HG03103 (cell line): ENCODE results near the gene PEX11G.

Source experiments
- ATAC-seq: cut with Tn5 transposase; IDR thresholded peaks from one replicate; pipeline ENCODE4 v1.9.1; 2021; ENCODE audit warnings: low read depth; ENCODE audit not compliant: unreplicated experiment

PEX11G gene

DNA sequence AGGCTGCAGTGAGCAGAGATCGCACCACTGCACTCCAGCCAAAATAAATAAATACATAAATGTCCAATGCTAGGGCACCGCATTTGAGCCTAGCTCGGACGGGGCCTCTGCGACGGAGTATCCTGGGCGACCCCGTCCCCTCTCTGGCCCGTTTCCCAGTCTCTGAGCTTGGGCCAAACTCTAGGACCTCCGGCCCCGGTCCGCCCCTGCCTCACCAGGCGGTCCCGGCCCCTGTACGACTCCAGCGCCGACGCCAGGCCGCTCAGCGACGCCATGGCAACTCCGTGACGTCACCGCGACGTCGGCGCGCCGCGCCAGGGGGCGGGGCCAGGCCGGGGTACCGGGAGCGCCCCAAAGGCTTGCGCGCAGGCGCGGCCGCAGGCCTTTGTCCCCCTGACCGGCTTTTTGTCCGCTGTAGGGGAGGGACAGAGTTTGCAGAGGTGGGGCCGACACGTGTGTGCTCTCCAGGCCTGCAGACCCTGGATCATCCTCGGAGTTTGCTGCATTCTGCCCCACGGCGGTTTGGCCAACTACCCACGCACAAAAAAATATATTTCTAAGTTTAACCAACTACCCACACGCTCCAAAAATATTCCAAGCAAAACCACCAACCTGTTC is at the start of gene PEX11G:
TSS of gene PEX11G (minus strand) at position 300 of the 618 bp plus-strand sequence. CDS start at position 275, 25 bp downstream.
- no peak for ATAC-seq

DNA sequence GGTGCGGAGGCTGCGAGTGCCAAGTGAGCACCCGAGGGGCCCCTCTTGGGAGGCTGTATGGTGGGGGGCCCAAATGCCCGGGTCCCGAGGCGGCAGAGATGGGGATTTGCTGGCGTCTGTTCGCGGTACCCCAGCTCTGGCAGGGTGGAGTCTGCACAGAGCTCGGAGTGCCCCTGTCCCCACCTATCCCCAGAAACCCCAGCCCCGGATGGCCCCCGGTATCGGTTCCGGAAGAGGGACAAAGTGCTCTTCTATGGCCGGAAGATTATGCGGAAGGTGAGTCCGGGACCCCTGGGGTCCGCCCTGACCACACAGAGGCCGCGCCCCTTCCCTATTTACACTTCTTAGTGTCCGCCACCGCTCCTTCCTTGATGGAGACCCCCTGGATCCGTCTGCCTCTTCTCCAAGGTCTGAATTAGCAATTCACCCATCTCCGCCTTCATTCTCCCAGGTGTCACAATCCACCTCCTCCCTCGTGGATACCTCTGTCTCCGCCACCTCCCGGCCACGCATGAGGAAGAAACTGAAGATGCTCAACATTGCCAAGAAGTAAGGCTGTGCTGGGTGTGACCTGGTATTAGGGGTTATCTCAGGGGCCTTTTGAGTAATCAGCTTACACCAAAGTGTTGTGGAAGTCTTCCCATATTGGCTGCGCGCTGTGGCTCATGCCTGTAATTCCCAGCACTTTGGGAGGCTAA is 47.3 kb upstream of the PEX11G start:
- no peak for ATAC-seq

DNA sequence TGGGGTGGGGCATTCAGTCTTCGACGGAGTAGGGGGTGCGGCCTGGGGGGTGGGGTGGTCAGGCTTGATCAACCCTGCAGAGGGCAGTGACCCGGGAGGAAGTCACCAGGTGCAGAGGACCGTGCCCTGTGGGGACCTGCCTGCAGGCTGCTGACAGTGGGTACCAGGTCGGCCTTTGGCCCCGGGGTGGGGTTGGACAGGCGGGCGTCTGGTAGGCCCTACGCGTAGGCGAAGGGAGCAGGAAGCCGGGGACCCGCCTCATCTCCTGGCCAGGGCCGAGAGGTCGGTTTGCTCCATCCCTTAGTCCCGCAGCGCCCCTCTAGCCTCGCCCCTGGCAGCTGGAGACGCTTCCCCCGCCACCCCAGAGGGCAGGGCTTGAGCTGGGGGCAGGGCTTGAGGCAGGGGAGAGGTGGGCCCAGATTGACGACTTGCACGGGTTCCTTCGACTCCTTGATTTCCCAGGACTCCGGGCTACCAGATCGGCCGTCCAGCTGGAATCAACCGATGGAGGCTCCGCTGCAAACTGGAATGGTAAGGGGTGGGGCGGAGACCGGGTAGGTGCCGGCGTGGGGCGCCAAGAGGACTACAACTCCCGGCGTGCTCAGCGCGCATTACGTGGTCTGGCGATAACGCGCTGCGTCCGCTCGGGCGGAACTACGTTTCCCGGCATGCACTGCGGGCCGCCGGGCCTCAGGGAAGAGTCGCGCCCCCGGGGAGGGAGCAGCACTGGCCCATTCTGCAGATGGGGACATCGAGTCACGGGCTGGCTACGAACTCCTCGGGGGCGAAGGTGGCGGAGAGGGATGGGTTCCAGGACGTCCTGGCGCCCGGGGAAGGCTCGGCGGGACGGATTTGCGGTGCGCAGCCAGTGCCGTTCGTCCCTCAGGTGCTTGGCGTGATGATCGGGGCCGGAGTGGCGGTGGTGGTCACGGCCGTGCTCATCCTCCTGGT is 46.5 kb upstream of the PEX11G start, which contains the start of gene PNPLA6:
TSS of gene PNPLA6 (plus strand) at position 671 of the 951 bp plus-strand sequence. CDS start at position 743, 72 bp downstream.
- ATAC-seq = peak; percentile 55

DNA sequence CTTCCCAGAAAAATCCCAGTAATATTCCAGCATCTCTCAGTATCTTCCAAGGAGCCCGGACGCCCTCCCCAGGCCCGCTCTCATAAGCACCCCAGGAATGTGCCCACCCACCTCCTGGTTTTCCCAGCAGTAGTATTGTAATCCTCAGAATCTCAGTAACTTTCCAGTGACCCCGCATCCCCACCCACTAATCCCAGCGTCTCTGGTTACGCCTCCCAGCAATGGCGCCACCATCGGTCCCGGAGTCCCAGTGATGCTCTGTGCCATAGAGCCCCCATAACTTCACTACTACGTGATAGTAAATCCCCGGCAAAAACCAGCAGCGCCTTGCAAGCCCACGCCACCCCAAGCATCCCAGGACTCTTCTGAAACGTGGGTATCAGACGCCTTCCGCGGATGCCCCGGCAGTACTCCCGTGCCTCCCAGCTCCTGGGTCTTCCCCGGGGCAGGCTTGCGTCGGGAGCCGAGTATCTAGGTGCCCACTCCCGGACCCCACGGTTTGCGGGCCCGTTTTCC is 45.8 kb upstream of the PEX11G start:
- no peak for ATAC-seq

DNA sequence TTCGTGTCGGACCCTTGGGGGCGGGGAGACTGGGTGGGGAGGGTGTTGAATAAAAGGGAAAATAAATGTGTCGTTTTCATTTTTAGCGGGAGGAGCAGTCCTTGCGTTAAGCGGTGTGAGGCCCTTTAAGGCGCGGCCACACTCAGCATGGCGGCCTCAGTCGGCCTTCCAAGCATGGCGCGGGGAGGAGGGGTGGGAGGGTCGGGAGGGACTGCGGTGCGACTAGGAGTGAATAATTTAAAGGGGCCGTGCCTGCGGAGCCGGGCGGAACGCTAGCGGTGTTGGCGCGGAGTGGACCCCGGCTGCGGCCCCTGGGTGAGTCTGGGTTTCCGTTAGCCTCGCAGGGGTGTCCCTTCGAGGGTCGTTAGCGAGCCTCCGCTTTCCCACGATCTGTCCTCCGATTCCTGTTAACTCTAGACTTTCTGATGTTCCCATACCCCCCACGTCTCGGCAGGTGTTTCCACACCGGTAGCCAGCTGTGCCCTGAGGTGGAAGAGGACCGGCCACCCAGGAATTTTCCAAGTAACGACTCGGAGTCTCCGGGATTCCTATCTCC is 45.2 kb upstream of the PEX11G start:
- ATAC-seq = no peak

DNA sequence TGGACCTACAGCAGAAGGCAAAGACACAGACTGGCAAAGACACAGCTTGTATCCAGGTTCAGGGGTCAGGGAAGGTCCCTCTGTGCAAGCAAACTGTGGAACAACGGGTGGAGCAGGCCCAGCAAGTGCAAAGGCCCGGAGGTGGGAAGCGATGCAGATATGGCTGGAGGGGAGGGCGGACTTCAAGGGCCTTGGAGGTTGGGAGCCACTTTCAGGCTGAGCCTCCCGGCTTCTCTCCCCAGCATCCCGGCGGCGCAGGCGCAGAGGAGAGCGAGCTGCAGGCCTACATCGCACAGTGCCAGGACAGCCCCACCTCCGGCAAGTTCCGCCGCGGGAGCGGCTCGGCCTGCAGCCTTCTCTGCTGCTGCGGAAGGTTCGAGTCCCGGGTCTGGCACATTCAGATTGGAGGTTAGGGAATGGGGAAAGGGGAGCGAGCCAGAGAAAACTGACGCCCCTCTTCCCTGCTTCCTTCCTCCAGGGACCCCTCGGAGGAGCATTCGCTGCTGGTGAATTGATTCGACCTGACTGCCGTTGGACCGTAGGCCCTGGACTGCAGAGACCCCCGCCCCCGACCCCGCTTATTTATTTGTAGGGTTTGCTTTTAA is 44.5 kb upstream of the PEX11G start:
- no peak for ATAC-seq

DNA sequence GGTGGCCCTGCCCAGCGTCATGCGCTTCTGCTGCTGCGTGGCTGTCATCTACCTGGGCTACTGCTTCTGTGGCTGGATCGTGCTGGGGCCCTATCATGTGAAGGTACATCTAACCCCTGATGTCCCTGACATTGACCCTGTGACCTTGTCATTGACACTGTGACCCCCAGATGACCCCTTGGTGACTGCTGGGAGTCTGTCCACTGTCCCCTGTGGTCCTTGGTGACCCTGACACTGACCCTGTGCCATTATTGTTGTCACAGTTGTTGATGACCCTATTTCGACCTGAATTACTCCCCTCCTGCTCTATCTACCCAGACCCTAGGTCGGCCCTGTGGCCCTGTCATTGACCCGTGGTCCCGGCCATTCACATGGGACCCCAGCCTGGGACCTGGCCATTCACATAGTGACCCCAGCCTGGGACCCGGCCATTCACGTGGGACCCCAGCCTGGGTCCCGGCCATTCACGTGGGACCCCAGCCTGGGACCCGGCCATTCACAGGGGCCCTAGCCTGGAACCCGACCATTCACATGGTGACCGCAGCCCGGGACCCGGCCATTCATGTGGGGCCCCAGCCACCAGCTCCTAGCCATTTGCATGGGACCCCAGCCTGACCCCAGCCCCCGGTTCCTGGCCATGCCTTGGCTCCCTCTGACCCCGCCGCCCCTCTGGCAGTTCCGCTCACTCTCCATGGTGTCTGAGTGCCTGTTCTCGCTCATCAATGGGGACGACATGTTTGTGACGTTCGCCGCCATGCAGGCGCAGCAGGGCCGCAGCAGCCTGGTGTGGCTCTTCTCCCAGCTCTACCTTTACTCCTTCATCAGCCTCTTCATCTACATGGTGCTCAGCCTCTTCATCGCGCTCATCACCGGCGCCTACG is 41.0 kb upstream of the PEX11G start:
- no peak for ATAC-seq

DNA sequence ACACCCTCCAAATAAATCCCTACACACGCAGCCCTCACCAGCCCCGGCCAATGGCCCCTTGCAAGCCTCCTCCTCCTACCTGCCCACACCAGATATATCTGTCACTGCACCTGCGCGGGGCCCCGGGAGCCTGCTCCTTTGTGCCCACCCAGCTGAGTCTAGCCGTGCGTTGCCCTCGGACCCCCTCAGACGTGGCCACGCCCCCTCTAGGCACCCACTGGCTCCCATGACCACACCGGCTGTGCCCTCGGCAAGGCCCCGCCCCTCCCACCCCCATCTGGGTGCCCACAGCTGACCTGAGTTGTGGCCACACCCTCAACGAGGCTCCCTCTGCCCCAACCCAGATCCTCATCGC is 40.4 kb upstream of the PEX11G start:
- no peak for ATAC-seq

DNA sequence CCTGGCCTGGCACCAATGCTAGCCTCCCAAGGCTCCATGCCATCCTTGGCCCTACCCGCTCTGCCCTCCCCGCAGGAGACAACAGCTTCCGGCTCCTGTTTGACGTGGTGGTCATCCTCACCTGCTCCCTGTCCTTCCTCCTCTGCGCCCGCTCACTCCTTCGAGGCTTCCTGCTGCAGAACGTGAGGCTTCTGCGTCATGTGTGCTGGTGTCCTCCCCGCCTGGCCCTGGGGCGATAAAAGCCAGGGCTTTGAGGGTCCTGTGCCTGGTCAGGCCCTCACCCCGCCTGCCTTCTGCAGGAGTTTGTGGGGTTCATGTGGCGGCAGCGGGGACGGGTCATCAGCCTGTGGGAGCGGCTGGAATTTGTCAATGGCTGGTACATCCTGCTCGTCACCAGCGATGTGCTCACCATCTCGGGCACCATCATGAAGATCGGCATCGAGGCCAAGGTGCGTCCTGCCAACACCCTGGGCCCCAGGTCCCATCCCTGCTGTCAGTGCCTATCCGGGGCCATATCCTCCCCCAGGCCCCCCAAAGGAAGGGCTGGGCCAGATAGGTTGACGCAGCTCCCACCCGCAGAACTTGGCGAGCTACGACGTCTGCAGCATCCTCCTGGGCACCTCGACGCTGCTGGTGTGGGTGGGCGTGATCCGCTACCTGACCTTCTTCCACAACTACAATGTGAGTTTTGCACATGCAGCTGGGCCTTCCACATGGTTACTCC is 39.8 kb upstream of the PEX11G start:
- ATAC-seq = no peak

DNA sequence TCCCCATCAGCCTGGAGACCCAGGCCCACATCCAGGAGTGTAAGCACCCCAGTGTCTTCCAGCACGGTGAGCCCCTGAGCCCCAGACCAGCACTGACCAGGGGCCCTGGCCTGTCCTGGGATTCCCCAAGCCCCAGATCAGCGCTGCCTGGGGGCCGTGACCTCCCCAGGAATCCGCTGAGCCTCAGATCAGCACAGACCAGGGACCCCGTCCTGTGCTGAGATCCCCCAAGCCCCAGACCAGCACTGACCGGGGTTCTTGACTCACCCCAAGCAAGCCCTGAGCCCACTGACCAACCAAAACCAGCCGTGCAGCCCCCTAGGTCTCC is 39.3 kb upstream of the PEX11G start:
- ATAC-seq = no peak

DNA sequence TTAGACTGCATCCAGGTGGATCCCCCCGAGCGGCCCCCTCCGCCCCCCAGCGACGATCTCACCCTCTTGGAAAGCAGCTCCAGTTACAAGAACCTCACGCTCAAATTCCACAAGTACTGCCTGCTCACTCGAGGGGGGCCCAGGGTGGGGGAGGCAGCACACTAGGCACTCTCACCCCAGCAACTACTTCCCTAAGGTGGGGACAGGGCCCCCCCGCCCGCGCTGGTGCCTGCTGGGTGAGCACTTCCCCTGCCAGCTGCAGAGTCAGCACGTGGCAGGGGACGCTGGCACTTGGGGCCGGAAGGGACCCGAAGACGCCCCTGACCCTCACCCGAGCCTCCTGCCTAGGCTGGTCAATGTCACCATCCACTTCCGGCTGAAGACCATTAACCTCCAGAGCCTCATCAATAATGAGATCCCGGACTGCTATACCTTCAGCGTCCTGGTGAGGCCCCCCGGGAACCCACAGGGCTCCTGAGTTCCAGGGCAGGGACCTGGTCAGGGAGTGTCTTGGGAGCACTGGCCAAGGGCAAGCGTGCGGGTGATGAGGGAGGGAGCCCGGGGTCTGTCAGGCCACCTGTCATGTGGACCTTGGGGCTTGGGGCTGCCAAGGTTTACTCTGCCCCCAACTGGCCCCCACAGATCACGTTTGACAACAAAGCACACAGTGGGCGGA is 38.8 kb upstream of the PEX11G start:
- no peak for ATAC-seq

DNA sequence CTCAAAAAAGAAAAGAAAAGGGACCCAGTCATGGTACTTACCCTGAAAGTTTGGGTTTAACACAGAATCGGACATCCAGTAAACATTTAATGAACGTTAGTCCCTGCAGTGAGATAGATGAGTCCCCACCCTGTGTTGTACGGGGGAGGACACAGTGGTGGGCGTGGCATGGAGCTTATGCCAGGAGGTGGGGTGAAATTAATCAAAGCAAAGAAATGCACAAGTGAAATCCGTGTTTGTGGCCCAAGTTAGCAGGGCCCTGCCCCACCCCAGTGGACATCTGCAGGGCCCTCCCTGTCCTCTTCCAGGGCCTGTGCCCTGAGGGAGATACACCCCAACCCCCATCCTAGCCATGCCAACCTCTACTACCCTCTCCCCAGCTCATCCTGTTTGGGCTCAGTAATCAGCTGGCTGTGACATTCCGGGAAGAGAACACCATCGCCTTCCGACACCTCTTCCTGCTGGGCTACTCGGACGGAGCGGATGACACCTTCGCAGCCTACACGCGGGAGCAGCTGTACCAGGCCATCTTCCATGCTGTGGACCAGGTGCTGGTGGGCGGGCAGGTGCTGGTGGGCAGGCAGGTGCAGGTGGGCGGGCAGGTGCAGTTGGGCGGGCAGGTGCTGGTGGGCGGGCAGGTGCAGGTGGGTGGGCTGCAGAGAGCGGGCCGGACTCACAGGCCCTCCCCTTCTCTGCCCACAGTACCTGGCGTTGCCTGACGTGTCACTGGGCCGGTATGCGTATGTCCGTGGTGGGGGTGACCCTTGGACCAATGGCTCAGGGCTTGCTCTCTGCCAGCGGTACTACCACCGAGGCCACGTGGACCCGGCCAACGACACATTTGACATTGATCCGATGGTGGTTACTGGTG is 37.5 kb upstream of the PEX11G start:
- ATAC-seq = no peak

DNA sequence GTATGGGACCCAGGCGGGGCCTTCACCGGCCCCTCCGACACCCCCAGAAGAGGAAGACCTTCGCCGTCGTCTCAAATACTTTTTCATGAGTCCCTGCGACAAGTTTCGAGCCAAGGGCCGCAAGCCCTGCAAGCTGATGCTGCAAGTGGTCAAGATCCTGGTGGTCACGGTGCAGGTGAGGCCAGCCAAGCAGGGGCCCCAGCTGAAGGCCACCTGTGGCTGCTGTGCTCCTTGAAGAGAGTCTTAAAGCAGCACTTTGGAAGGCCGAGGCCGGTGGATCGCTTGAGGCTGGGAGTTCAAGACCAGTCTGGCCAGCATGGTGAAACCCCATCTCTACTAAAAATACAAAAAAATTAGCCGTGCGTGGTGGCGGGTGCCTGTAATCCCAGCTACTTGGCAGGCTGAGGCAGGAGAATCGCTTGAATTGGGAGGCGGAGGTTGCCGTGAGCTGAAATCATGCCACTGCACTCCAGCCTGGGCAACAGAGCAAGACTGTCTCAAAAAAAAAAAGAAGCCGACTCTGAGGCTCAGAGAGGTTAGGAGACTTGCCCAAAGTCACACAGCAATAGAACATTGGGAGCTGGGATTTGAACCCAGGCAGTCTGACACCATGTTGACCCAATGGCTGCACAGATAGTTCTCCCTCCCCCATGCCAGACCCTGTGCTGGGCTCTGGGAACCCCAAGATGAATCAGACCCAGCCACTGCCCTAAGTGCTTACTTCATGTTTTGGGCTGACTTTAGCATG is 36.3 kb upstream of the PEX11G start:
- no peak for ATAC-seq

DNA sequence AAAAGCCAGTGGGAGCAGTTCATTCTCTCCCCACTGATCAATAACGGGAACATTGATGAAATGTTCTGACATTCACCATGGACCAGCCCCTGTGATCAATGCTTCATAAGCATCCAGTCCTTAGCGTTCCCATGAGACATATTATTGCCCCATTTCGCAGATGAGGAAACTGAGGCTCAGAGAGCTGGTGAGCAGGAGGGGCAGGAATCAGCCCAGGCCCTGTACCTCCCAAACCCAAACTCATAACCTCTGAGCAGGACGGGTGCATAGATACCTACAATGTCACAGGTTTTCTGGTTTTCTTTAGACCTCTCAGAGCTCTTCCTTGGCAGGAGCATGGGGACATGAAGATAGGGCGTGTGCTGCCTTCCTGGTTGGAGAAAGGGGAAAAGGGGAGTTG is 35.7 kb upstream of the PEX11G start:
- ATAC-seq = no peak

DNA sequence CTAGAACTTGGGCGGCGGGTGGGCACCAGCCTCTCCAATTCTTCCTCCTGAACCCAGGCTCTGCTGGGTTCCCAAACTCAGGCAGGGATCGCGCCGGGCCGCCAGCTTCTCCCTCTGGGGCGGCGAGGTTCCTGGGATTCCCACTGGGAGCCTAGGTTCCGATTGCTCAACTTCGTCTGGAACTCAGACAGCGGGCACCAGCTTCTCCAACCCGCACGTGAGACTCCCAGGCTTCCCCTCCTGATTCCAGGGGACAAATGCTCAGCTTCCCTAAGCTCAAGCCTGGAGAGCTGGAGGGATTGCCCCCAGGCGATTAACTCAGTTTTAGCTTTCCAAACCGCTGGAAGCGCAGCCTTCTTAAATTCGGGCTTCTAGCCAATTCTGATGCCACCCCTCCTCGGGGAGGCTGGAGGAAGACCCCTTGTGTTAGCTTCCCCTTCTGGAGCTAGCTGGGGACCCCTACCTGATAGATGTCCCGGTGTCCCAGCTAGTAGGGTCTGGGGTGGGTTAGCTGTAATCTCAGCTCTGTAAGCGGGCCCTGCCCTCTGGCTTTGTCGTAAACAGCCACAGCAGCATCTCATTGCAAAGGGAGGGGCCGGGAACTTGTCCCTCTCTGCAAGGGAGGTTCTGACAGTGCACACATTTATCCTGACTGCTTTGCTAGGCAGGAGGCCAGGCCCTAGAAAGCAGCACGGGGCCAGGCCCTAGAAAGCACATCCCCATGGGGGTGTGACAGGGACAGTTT is 34.3 kb upstream of the PEX11G start:
- no peak for ATAC-seq
